IMR-90 (cell line): Measurements from ENCODE around the gene CPLX1. TPM values are rescaled to one million over a fixed set of nuclear protein-coding genes. Genes with fewer than 3 reads are reported as not detected.

Source experiments
- ATAC-seq: fragments of 200-7000 bp; cut with Tn5 transposase; 2 replicates; pipeline ENCODE4 v1.9.1; 2020; ENCODE audit warnings: low read depth, mild to moderate bottlenecking, moderate library complexity
- BruUV-seq: library from RNA; stranded (reverse); fragments of 400-500 nt; replicated peaks from 2 replicates; lab custom pipeline; 2021; lab: Mats Ljungman, UMichigan
- CTCF ChIA-PET: fragments of 300-600 bp; formaldehyde crosslinking; extraction: SDS; loops from one replicate; lab custom pipeline; 2021; ENCODE audit warnings: antibody characterized with exemption; lab: Yijun Ruan, JAX
- POLR2A ChIA-PET: fragments of 300-600 bp; sonication (Branson Sonifier 250); formaldehyde crosslinking; loops from one replicate; lab custom pipeline; 2022; ENCODE audit warnings: antibody characterized with exemption; ENCODE audit not compliant: unreplicated experiment; lab: Charles Lee
- DNase-seq: peaks from one replicate; pipeline ENCODE4 v3.0.0; 2013
- H2AFZ ChIP-seq: replicated peaks from 2 replicates; pipeline ENCODE3; 2013; ENCODE audit warnings: low read length, mild to moderate bottlenecking; ENCODE audit not compliant: poor library complexity
- H2AK5ac ChIP-seq: 2 replicates; pipeline ENCODE4 v1.6.1; 2013; ENCODE audit warnings: low read depth, low read length, inconsistent platforms
- H2AK9ac ChIP-seq: replicated peaks from 2 replicates; pipeline ENCODE3; 2013; ENCODE audit warnings: mild to moderate bottlenecking, low read depth, low read length, moderate library complexity; ENCODE audit not compliant: poor library complexity
- H2BK120ac ChIP-seq: 2 replicates; pipeline ENCODE4 v1.6.1; 2013; ENCODE audit warnings: low read depth, low read length, inconsistent platforms
- H2BK15ac ChIP-seq: 3 replicates; pipeline ENCODE4 v1.6.1; 2013; ENCODE audit warnings: low read depth, low read length, inconsistent platforms
- H2BK20ac ChIP-seq: 2 replicates; pipeline ENCODE4 v1.6.1; 2013; ENCODE audit warnings: low read depth, mild to moderate bottlenecking, inconsistent platforms, low read length, moderate library complexity
- H2BK5ac ChIP-seq: 2 replicates; pipeline ENCODE4 v1.6.1; 2013; ENCODE audit warnings: mild to moderate bottlenecking, low read depth, low read length, inconsistent platforms; ENCODE audit not compliant: poor library complexity, severe bottlenecking
- H3K14ac ChIP-seq: replicated peaks from 2 replicates; pipeline ENCODE4 v1.6.1; 2013; ENCODE audit warnings: low read depth, low read length, inconsistent platforms
- H3K18ac ChIP-seq: 2 replicates; pipeline ENCODE4 v1.6.1; 2013; ENCODE audit warnings: low read depth, low read length, control low read depth
- H3K23ac ChIP-seq: 2 replicates; pipeline ENCODE4 v1.6.1; 2013; ENCODE audit warnings: low read depth, low read length, inconsistent platforms
- H3K27ac ChIP-seq: 2 replicates; pipeline ENCODE4 v1.5.1; 2013; ENCODE audit warnings: mild to moderate bottlenecking, control low read depth, low read length; ENCODE audit not compliant: insufficient read depth
- H3K27me3 ChIP-seq: 2 replicates; pipeline ENCODE4 v1.6.1; 2013; ENCODE audit warnings: low read length; ENCODE audit not compliant: control insufficient read depth, insufficient read depth
- H3K36me3 ChIP-seq: 2 replicates; pipeline ENCODE4 v1.6.1; 2013; ENCODE audit warnings: low read length, mixed read lengths; ENCODE audit not compliant: control insufficient read depth, insufficient read depth
- H3K4ac ChIP-seq: 2 replicates; pipeline ENCODE4 v1.6.1; 2013; ENCODE audit warnings: low read depth, low read length, inconsistent platforms
- H3K4me1 ChIP-seq: 2 replicates; pipeline ENCODE4 v1.6.1; 2013; ENCODE audit warnings: low read length, mixed read lengths; ENCODE audit not compliant: control insufficient read depth, insufficient read depth
- H3K4me2 ChIP-seq: 2 replicates; pipeline ENCODE4 v1.6.1; 2013; ENCODE audit warnings: low read depth, mild to moderate bottlenecking, control low read depth, low read length, moderate library complexity
- H3K4me3 ChIP-seq: 2 replicates; pipeline ENCODE4 v1.5.1; 2013; ENCODE audit warnings: low read depth, mild to moderate bottlenecking, control low read depth, low read length, moderate library complexity; ENCODE audit not compliant: insufficient read depth
- H3K56ac ChIP-seq: 2 replicates; pipeline ENCODE4 v1.6.1; 2013; ENCODE audit warnings: low read length, inconsistent platforms; ENCODE audit not compliant: insufficient read depth; ENCODE audit errors: extremely low read depth
- H3K79me1 ChIP-seq, 2 experiments: 2 replicates each; pipeline ENCODE4 v1.6.1; 2013; ENCODE audit warnings: low read length in 2 of 2, inconsistent platforms in 1 of 2, low read depth in 1 of 2
- H3K9ac ChIP-seq: 2 replicates; pipeline ENCODE4 v1.6.1; 2013; ENCODE audit warnings: low read depth, low read length, control low read depth
- H3K9me1 ChIP-seq: 2 replicates; pipeline ENCODE4 v1.6.1; 2013; ENCODE audit warnings: low read length, inconsistent platforms; ENCODE audit not compliant: insufficient read depth
- H3K9me3 ChIP-seq: 2 replicates; pipeline ENCODE4 v1.6.1; 2013; ENCODE audit warnings: low read length; ENCODE audit not compliant: control insufficient read depth, insufficient read depth
- H4K20me1 ChIP-seq: 2 replicates; pipeline ENCODE4 v1.6.1; 2013; ENCODE audit warnings: low read length, inconsistent platforms; ENCODE audit not compliant: insufficient read depth
- H4K5ac ChIP-seq: 2 replicates; pipeline ENCODE4 v1.6.1; 2013; ENCODE audit warnings: mild to moderate bottlenecking, low read depth, low read length, control low read depth
- H4K8ac ChIP-seq, 2 experiments: 2 replicates each; pipeline ENCODE4 v1.6.1; 2013; ENCODE audit warnings: low read depth in 2 of 2, low read length in 2 of 2, control low read depth in 1 of 2, inconsistent platforms in 1 of 2
- H4K91ac ChIP-seq: 2 replicates; pipeline ENCODE4 v1.6.1; 2013; ENCODE audit warnings: low read depth, low read length, inconsistent platforms; ENCODE audit not compliant: insufficient read depth
- BHLHE40 ChIP-seq: fragments of 150-350 bp; IDR thresholded peaks from 2 replicates; pipeline ENCODE4 v1.6.1; 2016; ENCODE audit warnings: mild to moderate bottlenecking, low read depth, low read length
- CEBPB ChIP-seq: IDR thresholded peaks from 2 replicates; pipeline ENCODE4 v1.6.1; 2012; ENCODE audit warnings: low read depth, low read length, improper control_type of control experiment
- CHD1 ChIP-seq: IDR thresholded peaks from 2 replicates; pipeline ENCODE4 v1.6.1; 2012; ENCODE audit warnings: low read depth, low read length, improper control_type of control experiment
- FOS ChIP-seq: fragments of 150-350 bp; IDR thresholded peaks from 2 replicates; pipeline ENCODE4 v1.6.1; 2016; ENCODE audit warnings: low read depth, low read length
- MAZ ChIP-seq: IDR thresholded peaks from 2 replicates; pipeline ENCODE4 v1.6.1; 2012; ENCODE audit warnings: low read depth, mild to moderate bottlenecking, low read length, improper control_type of control experiment, moderate library complexity, borderline replicate concordance
- MXI1 ChIP-seq: IDR thresholded peaks from 2 replicates; pipeline ENCODE4 v1.6.1; 2012; ENCODE audit warnings: low read depth, mild to moderate bottlenecking, low read length, moderate library complexity, borderline replicate concordance
- NFE2L2 ChIP-seq: fragments of 150-350 bp; IDR thresholded peaks from 2 replicates; pipeline ENCODE4 v1.6.1; 2016; ENCODE audit warnings: low read depth, mild to moderate bottlenecking, low read length
- POLR2A ChIP-seq: IDR thresholded peaks from 2 replicates; pipeline ENCODE4 v1.6.1; 2012; ENCODE audit warnings: mild to moderate bottlenecking, low read depth, low read length
- RAD21 ChIP-seq: IDR thresholded peaks from 2 replicates; pipeline ENCODE4 v1.6.1; 2012; ENCODE audit warnings: low read length, improper control_type of control experiment
- RCOR1 ChIP-seq: IDR thresholded peaks from 2 replicates; pipeline ENCODE4 v1.6.1; 2012; ENCODE audit warnings: mild to moderate bottlenecking, low read length, improper control_type of control experiment; ENCODE audit not compliant: insufficient replicate concordance
- RFX5 ChIP-seq: IDR thresholded peaks from 2 replicates; pipeline ENCODE4 v1.8.0; 2012; ENCODE audit warnings: low read depth, mild to moderate bottlenecking, low read length, moderate library complexity
- SMC3 ChIP-seq: fragments of 150-350 bp; IDR thresholded peaks from 2 replicates; pipeline ENCODE4 v1.6.1; 2016; ENCODE audit warnings: low read depth, mild to moderate bottlenecking, antibody characterized with exemption, low read length, moderate library complexity
- WGBS, 2 experiments: methylation state at CpG; one replicate each; pipeline versions ENCODE4 v1.1.5 to v1.1.7; 2013; ENCODE audit warnings: missing lambda C conversion rate in 2 of 2; ENCODE audit not compliant: insufficient read length in 1 of 2; ENCODE audit errors: extremely low coverage in 2 of 2; 5-methylcytosine and 5-hydroxymethylcytosine counted together
- dilution Hi-C: fragments of 300-500 bp; cut with HindIII; formaldehyde crosslinking; loops from one replicate; pipeline ENCODE4 v1.14.3; 2018; ENCODE audit warnings: low sequenced_read_pairs; ENCODE audit not compliant: unreplicated experiment
- in situ Hi-C: fragments of 300-500 bp; cut with MboI; formaldehyde crosslinking; loops from 3 replicates; pipeline ENCODE4 v1.14.3; 2019; ENCODE audit warnings: low sequenced_read_pairs, inconsistent platforms, mixed read lengths
- intact Hi-C: fragments of 100-400 bp; cut with micrococcal nuclease; formaldehyde crosslinking; loops from 2 replicates; pipeline ENCODE4 v1.10.0; 2022
- polyA plus RNA-seq, 3 experiments: library from polyadenylated mRNA; depleted of rRNA; stranded (reverse); fragments of >200 nt; gene quantifications; 2 replicates each; pipeline ENCODE4 v1.2.3, GENCODE V29; 2012; ENCODE audit warnings: low replicate concordance in 1 of 3
- total RNA-seq: library from RNA; depleted of rRNA; stranded (reverse); fragments of >200 nt; gene quantifications from 2 replicates; pipeline ENCODE4 v1.2.3, GENCODE V29; 2012
- TF ChIP-seq, protein P1 (sequence below): conservative IDR thresholded peaks from 2 replicates; pipeline ENCODE4 v1.5.1; 2012; ENCODE audit warnings: mild to moderate bottlenecking, low read depth, low read length, improper control_type of control experiment
- TF ChIP-seq, protein P2 (sequence below): fragments of 150-350 bp; IDR thresholded peaks from 2 replicates; pipeline ENCODE4 v1.6.1; 2016; ENCODE audit warnings: low read depth, mild to moderate bottlenecking, low read length, moderate library complexity, borderline replicate concordance
- TF ChIP-seq, protein P3 (sequence below): fragments of 150-350 bp; IDR thresholded peaks from 2 replicates; pipeline ENCODE4 v1.6.1; 2017; ENCODE audit warnings: mild to moderate bottlenecking, antibody characterized with exemption, low read length, low read depth

Gene CPLX1
- total and polyA plus RNA-seq, 2 of the 4 experiments (the other 2 are of a cell fraction) = 0.05 TPM; not detected in 1

DNA sequence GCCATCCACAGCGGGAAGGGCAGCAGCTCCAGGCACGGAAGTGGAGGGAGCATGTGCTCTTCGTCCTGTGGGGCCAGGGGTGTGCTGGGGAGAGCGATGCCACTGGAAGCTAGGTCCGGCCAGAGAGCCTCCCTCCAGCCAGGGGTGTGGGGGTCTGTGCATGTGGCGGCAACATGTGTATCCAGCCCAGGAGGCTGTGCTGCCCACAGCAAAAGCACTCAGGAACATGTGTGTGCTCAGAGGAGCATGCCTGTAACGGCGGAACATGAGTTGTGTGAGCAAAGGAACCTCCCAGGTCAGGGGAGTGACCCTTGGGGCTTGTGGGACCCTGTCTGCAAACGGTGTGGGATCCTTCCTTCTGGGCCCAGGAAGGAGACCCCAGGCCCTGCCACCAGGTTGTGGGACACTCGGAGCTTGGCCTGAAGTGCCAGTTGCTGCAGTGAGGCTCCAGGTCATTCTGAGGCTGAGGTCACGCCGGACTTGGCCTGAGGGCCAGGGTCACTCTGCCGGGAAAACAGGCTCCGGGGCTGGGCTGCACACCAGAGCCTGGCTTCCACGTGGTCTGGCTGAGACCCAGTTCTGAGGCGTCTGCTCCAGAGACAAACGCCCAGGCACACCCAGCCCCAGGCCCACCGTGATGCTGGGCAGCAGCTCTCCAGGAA lies 37.2 kb downstream of the CPLX1 start:
- Histone ChIP-seq H3K79me1 (no peaks in the 10 kb centered on the region), H2BK20ac (no peak overlapping the region), H2AK9ac (no peak overlapping the region), H3K9ac (no peak overlapping the region), H3K9me3 (no peaks in the 10 kb centered on the region), H4K20me1 (no peaks in the 10 kb centered on the region), H4K8ac (no peak overlapping the region), H2BK120ac (no peak overlapping the region), H2BK15ac (no peak overlapping the region), H3K14ac (no peak overlapping the region), H3K23ac (no peak overlapping the region), H3K4ac (no peak overlapping the region), H3K27me3 (peaks cover 68% of the 10 kb centered on the region), H2AFZ (no peak overlapping the region), H3K4me1 (no peaks in the 10 kb centered on the region), H2BK5ac (no peak overlapping the region), H3K36me3 (no peaks in the 10 kb centered on the region), H4K91ac (no peak overlapping the region), H3K9me1 (no peaks in the 10 kb centered on the region), H3K4me2 (no peak overlapping the region), H3K18ac (no peak overlapping the region), H3K27ac (no peak overlapping the region), H4K5ac (no peak overlapping the region), H3K56ac (no peak overlapping the region), H3K4me3 (no peak overlapping the region), H2AK5ac (no peak overlapping the region)
- intact Hi-C loops = loop anchor here (10.0 kb wide), 1 partner anchor 146 kb away; the partner anchor contains the start of genes GAK and TMEM175
- DNase-seq = no peak
- CTCF ChIA-PET = no interaction called here
- no TSS peak for BruUV-seq
- in situ Hi-C loops = no loop called here
- WGBS, 2 experiments = 83% methylated on average over 2 of the region's 18 CpGs; no CpG with 5 or more reads in 1 of the 2 experiments
- POLR2A ChIA-PET = no interaction called here
- dilution Hi-C loops = no loop called here
- ATAC-seq = no peak
- no peak for TF ChIP-seq CHD1
- TF ChIP-seq NFE2L2 = no peak
- TF ChIP-seq, protein P1, sequence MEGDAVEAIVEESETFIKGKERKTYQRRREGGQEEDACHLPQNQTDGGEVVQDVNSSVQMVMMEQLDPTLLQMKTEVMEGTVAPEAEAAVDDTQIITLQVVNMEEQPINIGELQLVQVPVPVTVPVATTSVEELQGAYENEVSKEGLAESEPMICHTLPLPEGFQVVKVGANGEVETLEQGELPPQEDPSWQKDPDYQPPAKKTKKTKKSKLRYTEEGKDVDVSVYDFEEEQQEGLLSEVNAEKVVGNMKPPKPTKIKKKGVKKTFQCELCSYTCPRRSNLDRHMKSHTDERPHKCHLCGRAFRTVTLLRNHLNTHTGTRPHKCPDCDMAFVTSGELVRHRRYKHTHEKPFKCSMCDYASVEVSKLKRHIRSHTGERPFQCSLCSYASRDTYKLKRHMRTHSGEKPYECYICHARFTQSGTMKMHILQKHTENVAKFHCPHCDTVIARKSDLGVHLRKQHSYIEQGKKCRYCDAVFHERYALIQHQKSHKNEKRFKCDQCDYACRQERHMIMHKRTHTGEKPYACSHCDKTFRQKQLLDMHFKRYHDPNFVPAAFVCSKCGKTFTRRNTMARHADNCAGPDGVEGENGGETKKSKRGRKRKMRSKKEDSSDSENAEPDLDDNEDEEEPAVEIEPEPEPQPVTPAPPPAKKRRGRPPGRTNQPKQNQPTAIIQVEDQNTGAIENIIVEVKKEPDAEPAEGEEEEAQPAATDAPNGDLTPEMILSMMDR = no peak
- TF ChIP-seq CEBPB = no peak
- no peak for TF ChIP-seq MXI1
- TF ChIP-seq MAZ = no peak
- TF ChIP-seq FOS = no peak
- no peak for TF ChIP-seq RFX5
- no peak for TF ChIP-seq RAD21
- TF ChIP-seq POLR2A = no peak
- TF ChIP-seq, protein P2, sequence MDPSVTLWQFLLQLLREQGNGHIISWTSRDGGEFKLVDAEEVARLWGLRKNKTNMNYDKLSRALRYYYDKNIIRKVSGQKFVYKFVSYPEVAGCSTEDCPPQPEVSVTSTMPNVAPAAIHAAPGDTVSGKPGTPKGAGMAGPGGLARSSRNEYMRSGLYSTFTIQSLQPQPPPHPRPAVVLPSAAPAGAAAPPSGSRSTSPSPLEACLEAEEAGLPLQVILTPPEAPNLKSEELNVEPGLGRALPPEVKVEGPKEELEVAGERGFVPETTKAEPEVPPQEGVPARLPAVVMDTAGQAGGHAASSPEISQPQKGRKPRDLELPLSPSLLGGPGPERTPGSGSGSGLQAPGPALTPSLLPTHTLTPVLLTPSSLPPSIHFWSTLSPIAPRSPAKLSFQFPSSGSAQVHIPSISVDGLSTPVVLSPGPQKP = no peak
- TF ChIP-seq BHLHE40 = no peak
- TF ChIP-seq, protein P3, sequence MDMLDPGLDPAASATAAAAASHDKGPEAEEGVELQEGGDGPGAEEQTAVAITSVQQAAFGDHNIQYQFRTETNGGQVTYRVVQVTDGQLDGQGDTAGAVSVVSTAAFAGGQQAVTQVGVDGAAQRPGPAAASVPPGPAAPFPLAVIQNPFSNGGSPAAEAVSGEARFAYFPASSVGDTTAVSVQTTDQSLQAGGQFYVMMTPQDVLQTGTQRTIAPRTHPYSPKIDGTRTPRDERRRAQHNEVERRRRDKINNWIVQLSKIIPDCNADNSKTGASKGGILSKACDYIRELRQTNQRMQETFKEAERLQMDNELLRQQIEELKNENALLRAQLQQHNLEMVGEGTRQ = no peak
- TF ChIP-seq SMC3 = no peak
- no peak for TF ChIP-seq RCOR1
